Activated gamma-delta T cell treated with anti-CD3 and anti-CD28 coated beads, Interleukin-2, amount 50 U/mL, for 16 hours (primary cell): Measurements from ENCODE around the gene SUN3.
"Not testable (repeated sequence)": the region's sequence is repeated elsewhere in the genome, so short reads cannot be mapped to it uniquely, and the experiment has no call there.

ENCODE experiments used
- DNase-seq: peaks from one replicate; pipeline ENCODE4 v3.0.0-alpha.2; 2020; ENCODE audit warnings: low read depth

Gene SUN3

DNA sequence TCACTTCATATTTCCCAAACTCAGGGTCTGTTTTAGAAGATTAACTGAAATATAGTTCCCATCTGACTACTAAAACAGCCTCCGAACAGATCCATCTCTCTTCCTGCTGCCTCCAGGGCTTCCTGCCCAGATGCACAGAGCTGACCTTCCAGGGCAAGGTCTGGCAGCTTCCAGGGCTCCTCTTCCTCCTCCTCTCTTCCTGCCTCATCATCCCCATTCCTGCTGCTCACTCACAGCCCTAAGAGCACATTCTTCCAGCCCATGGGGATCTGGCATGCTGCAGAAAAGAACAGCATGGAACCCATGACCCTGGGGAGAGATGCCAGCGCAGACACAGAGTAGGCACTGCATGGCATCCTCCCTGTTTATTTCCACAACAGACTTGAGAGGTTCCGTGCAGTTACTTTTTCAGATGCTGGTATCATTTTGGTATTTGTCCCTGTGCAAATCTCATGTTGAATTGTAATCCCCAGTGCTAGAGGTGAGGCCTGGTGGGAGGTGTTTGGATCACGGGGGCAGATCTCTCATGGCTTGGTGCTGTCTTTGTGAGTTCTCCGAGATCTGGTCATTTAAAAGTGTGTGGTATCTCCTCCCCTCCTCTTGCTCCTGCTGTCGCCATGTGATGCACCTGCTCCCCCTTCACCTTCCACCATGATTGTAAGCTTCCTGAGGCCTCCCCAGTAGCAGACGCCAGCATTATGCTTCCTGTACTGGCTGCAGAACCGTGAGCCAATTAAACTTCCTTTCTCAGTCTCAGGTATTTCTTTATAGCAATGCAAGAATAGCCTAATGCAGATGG, 85.0 kb downstream of the SUN3 start:
- DNase-seq, result no peak

DNA sequence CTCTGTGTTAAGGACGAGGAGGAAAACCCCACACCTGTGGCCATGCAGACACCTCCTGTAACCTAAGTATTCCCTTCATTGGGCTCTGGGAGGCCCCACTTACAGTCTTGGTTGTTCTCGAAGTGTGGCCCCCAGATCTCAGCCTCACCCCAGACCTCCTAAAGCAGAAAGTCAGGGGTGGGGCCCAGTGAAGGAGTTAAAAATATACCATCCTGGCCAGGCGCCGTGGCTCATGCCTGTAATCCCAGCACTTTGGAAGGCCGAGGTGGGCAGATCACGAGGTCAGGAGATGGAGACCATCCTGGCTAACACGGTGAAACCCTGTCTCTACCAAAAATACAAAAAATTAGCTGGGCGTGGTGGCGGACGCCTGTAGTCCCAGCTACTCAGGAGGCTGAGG, 86.3 kb downstream of the SUN3 start:
- DNase-seq, result not testable (repeated sequence)

DNA sequence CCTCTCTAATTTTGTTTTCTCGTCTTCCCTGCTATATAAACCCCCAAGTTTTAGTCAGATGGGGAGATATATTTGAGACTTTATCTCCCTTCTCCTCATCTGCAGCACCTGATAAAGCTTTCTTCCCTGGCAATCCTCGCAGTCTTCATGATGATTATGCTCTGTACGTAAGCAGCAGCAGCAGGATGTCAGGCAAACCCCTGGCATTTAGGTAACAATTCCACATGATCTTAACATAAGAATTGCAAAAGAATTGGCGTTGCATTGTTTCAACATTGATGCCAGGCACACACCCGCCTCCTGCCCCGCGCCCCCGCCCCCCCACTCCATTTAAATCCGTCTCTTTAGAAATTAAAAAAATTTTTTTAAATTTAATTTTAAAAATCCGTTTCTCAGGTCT, 86.8 kb downstream of the SUN3 start:
- DNase-seq, result no peak

DNA sequence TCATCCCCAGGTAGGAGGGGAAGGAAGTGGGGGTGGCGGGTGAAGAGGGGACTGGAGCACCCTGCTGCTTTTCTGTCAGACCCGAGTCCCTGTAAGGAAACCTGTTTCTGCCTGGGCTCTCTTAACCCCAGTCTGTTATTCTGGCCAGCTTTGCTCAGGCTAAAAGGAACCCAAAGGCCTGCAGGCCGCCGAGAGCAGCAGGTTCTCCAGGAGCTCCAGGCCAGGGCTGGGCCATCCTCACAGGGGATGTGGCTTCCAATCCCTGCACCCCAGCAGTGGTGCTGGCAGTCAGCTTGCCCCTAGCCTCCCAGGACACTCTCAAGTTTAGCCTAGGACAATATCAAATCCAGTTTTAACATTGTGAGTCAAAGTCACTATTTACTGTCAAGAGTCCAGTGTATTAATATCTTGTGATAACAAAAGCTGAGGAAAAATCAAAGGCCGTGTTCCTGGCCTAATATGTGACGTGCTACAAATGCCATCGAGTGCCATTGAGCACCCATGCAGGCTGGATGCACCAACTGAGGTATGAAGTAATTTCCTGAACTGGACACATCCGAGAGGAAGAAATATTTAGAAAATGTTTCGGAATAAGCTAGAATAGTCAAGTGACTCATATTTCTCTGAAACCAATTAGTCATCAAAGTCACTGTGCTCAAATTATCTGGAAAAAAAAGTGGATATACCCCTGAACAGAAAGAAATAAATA, 87.6 kb downstream of the SUN3 start:
- DNase-seq, result no peak

DNA sequence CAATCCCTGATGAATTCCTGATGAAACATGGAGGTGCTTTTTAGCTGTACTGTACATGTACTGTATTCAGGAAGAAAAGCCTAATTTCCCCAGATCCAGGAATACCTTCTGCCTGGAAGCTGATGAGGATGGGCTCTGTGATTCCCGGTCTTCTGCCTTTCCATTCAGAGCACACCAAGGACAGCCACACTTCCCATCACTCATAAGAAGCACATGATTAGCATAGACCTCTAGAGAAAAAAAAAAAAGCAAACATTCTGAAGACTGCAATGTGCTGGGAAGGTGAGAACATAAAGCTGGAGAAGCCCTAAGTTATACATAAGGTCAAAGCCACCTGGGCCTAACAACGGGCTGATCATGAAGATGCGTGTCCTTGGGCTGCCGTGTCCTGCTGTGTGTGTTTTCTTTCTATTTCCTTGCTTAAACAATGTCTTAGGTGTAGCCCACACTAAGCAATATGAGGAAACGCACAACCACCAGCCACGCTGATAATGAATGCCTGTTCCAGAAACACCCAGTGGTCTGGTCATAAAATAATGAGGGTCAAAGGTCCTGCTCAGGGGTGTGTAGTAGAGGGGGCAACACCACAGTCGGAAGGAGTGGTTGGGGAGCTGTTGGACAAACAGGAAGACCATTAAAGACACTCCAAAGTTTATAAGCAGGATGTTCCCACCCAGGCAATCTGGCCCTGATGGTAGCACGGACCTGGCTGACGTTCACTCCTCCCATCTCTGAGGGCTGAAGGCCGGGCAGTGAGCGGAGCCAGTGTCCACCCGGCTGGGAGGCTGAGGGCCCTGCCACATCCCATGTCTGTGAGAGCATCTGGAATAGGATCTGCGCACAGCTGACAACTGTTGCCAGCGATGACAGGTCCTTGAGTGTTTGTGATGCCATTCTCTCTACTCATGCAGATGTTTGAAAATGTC, 88.6 kb downstream of the SUN3 start:
- no peak for DNase-seq

DNA sequence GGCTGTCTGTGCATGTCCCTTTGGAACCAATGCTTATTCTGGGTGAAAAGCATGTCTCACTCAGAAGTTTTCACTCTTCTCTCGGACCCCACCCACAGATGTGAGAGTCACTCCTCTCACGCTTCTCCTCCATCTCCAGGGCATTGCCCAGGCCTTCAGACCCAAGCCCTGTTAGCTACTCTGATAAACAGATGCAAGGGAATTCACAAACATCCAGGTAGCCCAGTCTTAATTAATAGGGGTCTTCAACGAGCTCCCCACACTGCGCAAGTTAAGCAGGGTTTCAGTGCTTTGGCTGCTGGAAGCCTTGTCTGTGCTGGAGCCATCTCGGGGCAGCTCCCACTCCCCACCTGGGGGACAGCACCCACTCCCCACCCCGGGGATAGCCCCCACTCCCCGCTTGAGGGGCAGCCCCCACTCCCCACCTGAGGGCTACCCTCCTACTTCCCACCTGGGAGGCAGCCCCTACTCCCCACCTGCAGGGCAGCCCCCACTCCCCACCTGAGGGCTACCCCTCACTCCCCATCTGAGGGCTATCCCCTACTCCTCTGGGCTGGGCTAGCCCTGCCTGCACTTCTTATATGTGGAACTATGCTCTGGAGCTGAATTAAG, 89.4 kb downstream of the SUN3 start:
- DNase-seq, result no peak

DNA sequence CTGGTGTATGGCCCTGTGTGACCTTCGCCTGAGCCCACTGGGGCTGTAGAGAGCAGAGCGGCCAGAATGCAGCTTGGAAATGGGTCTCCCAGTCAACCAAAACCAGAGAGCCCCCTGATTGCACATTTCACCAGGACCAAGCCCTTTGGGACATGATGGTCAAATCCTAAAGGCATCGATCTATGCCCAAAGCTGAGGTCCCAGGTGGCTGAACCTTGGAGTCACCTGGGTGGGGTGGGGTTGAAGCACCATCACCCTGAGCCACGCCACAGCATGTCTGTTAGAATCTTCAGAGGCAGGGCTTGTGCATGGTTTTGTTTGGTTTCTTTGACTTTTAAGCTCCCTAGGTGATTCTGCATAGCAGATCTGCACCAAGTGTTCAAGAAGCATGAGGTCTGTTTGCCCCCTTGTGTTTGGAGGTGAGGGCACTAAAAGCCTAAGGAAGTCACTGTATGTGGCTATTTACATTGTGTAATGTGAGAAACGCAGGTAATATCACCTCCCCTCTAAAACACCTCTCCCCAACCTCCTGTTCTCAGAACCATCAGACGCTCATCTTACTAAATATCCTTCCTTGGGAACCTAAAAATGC, 90.2 kb downstream of the SUN3 start:
- DNase-seq, result no peak

DNA sequence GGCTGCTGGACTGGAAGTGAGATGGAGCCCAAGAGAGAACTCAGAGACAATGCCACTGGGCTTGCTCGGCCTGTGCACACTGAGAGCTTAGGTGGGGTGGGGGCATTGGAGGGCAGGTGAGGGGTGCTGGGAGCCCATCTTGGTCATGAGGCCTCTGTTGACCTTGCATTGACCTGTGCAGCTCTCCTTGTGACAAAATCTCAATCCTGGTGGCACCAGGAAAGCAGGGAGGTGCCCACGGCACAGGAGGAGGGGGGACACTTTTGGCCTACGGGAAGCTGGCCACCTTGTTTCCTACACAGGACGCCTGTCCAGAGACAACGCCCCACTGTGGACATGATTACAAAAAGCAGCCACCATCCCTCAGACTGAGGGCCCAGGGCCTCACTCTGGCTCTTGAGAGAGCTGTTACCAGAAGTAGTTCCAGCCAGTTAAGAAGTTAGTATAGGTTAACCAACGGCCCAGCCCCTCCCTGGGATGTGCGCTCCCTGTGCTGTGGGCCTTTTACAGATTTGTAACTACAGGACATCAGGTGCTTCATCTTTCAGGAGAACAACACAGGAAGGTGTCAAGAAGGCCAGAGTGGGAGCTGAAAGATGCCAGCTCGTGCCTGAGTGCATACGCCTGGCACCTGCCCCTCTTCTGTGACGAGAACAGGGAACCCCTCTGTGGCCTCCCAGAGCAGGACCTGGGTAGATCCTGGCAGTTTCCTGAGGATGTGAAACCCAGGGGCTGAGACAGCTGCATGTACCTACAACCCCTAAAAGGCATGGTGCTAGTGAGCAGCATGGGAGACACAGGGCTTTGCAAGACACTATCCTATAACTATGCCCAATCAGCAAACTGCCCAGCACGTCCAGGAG, 91.0 kb downstream of the SUN3 start:
- DNase-seq, result no peak
